ENCODE results near the gene CHAMP1. TPM values are rescaled to one million over a fixed set of nuclear protein-coding genes. Genes with fewer than 3 reads are reported as not detected.

The CHAMP1 gene
- total RNA-seq, 4 donors from 2014 or later = 15.6 to 32.1 (median 18.0) TPM

DNA sequence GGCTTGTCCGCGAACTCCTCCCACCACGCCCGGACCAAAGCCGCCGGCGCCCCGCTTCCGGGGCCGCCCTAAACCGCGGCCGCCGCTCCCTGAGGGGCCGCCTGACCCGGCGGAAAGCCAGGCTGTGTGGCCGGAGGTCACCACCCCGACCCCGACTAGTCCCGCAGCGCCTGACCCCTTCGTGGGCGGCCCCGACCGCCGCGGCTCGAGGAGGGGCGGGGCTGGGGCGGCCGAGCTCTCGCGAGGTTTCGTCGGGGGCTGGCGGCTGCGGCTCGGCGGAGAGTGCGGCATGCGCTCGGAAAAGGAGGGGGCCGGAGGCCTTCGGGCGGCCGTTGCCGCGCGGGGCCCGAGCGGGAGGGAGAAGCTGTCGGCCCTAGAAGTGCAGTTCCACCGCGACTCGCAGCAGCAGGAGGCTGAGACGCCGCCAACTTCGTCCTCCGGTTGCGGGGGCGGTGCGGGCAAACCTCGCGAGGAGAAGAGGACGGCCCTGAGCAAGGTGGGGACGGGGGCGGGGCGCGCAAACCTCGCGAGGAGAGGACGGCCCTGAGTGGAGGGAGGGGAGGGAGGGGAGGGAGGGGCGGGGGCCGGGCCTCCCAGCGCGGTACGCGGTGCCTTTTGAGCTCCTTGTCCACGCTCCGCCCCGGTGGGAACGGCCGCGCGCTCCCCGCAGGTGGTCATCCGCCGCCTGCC is 32.8 kb upstream of the CHAMP1 start, which contains the start of gene UPF3A:
TSS of gene UPF3A (plus strand) at position 251 of the 690 bp plus-strand sequence. CDS start at position 290, 39 bp downstream.
- DNase-seq = peak; percentile 89 to 91
- no peaks in the 10 kb centered on the region for H3K9me3 ChIP-seq
- TF ChIP-seq POLR2A (IDR thresholded peaks at IDR 0.05) (peak; percentile 63 to 84), CTCF (IDR thresholded peaks at IDR 0.05) (no peak)
- peak within 1 kb of the TSS; percentile 59 to 91 (median 75) for H3K4me3 ChIP-seq (replicated peaks in 1 of 3)
- peak within 1 kb of the TSS; percentile 99 to 100 (median 99) for H3K27ac ChIP-seq
- H3K36me3 ChIP-seq = peaks cover 0 to 4% of the 10 kb centered on the region in 2 donors
- peaks cover 33 to 43% of the 10 kb centered on the region in 2 donors for H3K4me1 ChIP-seq
- WGBS, 2 donors = 1% methylated on average over 37 of the region's 89 CpGs; no CpG with 5 or more reads in 1 of the 2 donors
- no peaks in the 10 kb centered on the region for H3K27me3 ChIP-seq
- intact Hi-C loops (cut with DNase I) = no loop called here

DNA sequence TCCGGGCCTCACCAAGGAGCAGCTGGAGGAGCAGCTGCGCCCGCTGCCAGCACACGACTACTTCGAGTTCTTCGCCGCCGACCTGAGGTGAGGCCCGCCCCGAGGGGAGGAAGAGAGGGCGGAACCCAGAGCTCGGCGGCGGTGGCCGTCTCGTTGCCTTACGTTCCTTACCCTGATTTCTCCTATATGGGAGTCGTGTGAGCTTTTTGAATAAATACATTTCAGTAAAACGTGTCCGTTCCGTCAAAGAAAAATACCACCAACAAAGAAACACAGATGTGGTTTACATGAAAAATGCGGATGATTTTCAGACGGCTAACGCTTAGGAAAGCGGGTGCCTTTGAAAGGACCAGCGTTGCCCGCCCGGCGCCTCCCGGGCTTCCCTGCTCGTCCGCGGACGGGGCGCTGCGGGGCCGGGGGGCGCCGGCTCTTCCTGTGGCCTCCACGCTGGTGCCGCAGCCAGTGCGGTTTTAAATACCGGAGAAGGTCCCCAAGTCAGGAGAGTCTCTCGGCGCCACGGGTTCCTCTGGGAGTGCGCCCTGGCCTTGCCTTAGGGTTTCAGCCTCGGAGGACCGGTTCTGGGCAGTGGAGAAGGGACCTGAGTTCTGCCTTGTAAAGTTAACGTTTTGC is 32.1 kb upstream of the CHAMP1 start:
- no peaks in the 10 kb centered on the region for H3K27me3 ChIP-seq
- no peaks in the 10 kb centered on the region for H3K36me3 ChIP-seq
- peak; percentile 42 to 49 for DNase-seq
- TF ChIP-seq POLR2A (IDR thresholded peaks at IDR 0.05) = peak; percentile 35 to 96
- TF ChIP-seq CTCF (IDR thresholded peaks at IDR 0.05) = no peak
- peak overlapping the region; percentile 37 to 91 (median 75) for H3K4me3 ChIP-seq (replicated peaks in 1 of 3)
- intact Hi-C loops (cut with DNase I) = no loop called here
- no peaks in the 10 kb centered on the region for H3K9me3 ChIP-seq
- H3K4me1 ChIP-seq = peaks cover 35 to 46% of the 10 kb centered on the region in 2 donors
- 0 to 1% methylated on average over 42 to 47 of the region's 50 CpGs for WGBS, 2 donors
- peak overlapping the region; percentile 99 to 100 (median 99) for H3K27ac ChIP-seq

DNA sequence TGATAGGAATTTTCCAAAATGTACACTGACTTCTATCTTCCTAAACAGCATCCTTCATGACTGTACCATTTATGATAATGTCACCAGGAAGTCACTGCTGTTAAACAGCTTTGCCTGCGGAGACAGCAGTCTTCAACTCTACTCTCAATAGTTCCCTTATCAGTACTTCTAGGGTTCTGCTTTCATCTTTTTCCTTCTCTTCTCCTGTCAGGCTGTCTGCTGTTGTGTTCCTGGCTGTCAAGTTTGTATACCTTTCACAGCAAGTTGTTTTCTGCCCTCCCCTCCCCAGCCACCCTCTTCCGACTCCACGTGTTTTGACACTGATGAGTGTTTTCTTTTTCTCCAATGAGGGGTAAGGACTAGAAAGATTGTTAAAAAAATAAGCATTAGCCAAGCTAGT is 30.7 kb upstream of the CHAMP1 start:
- 45 to 49% methylated on average over 3 of the region's 3 CpGs for WGBS, 2 donors
- Histone ChIP-seq H3K27me3 (no peaks in the 10 kb centered on the region), H3K9me3 (no peaks in the 10 kb centered on the region), H3K4me3 (replicated peaks in 1 of 3) (no peak overlapping the region), H3K36me3 (no peaks in the 10 kb centered on the region), H3K27ac (peak overlapping the region; percentile 18 to 93 (median 92)), H3K4me1 (peaks cover 43 to 54% of the 10 kb centered on the region in 2 donors)
- intact Hi-C loops (cut with DNase I) = no loop called here
- no peak for DNase-seq
- TF ChIP-seq CTCF (IDR thresholded peaks at IDR 0.05) = no peak
- peak in 1 of 2 donors; percentile 24 for TF ChIP-seq POLR2A (IDR thresholded peaks at IDR 0.05)

GRCh38 chr13:114284680-114285079 is 29.6 kb upstream of the CHAMP1 start:
- H3K4me1 ChIP-seq = peaks cover 43 to 54% of the 10 kb centered on the region in 2 donors
- H3K9me3 ChIP-seq = no peaks in the 10 kb centered on the region
- DNase-seq = no peak
- TF ChIP-seq CTCF (IDR thresholded peaks at IDR 0.05) (no peak), POLR2A (IDR thresholded peaks at IDR 0.05) (no peak)
- intact Hi-C loops (cut with DNase I) = no loop called here
- WGBS, 2 donors = 96 to 99% methylated on average over 8 of the region's 8 CpGs
- no peaks in the 10 kb centered on the region for H3K27me3 ChIP-seq
- no peaks in the 10 kb centered on the region for H3K36me3 ChIP-seq
- H3K27ac ChIP-seq = peak overlapping the region; percentile 81 to 93 (median 92)
- H3K4me3 ChIP-seq (replicated peaks in 1 of 3) = no peak overlapping the region
